Measurements from ENCODE around the gene BBC3. TPM values are rescaled to one million over a fixed set of nuclear protein-coding genes. Genes with fewer than 3 reads are reported as not detected.

Gene BBC3
- total RNA-seq, 1 experiment from 2014 or later = 49.5 TPM

GRCh38 chr19:47274891-47275761 lies 44.1 kb upstream of the BBC3 start:
- ATAC-seq (no peak), DNase-seq (ENCODE audit: low spot score) (peak; percentile 45)
- peaks cover 4% of the 10 kb centered on the region; the same call in 1 of the 2 replicates for H3K36me3 Mint-ChIP-seq
- H3K27me3 Mint-ChIP-seq (ENCODE audit: low read depth) = peaks cover 24% of the 10 kb centered on the region
- peak overlapping the region; percentile 71 for H3K4me3 Mint-ChIP-seq
- H3K27ac Mint-ChIP-seq = no peak overlapping the region
- peaks cover 16% of the 10 kb centered on the region for H3K4me1 Mint-ChIP-seq
- CTCF ChIA-PET = interaction anchor here (1.0 to 3.0 kb wide), 16 partner anchors 9 to 262 kb away, joined by 3 to 33 read pairs (median 7); partner anchors contain the start of genes CCDC9, DHX34, KPTN and ZC3H4
- POLR2A ChIA-PET = interaction anchor here (1.5 to 2.6 kb wide), 5 partner anchors 18 to 215 kb away, joined by 3 to 46 read pairs (median 7); partner anchors contain the start of genes CCDC9 and ZC3H4
- no peaks in the 10 kb centered on the region for H3K9me3 Mint-ChIP-seq
- TF ChIP-seq USF2 (CRISPR knock-in tag; IDR thresholded peaks at IDR 0.05) (no peak), ZNF396 (CRISPR knock-in tag; IDR thresholded peaks at IDR 0.05; ENCODE audit: borderline replicate concordance) (no peak), ZNF425 (CRISPR knock-in tag; conservative IDR thresholded peaks at IDR 0.05) (no peak), CREM (CRISPR knock-in tag; IDR thresholded peaks at IDR 0.05) (no peak), TP53 (CRISPR knock-in tag; IDR thresholded peaks at IDR 0.05) (no peak), NFATC4 (CRISPR knock-in tag; IDR thresholded peaks at IDR 0.05) (peak; percentile 55; the same call in 1 of the 2 replicates), MAX (CRISPR knock-in tag; IDR thresholded peaks at IDR 0.05) (no peak), ZNF532 (CRISPR knock-in tag; IDR thresholded peaks at IDR 0.05; ENCODE audit: borderline replicate concordance) (no peak), STAT6 (CRISPR knock-in tag; conservative IDR thresholded peaks at IDR 0.05; ENCODE audit: low read depth) (no peak), ZNF317 (CRISPR knock-in tag; IDR thresholded peaks at IDR 0.05; ENCODE audit: borderline replicate concordance, low read depth) (no peak), RELA (CRISPR knock-in tag; IDR thresholded peaks at IDR 0.05; ENCODE audit: borderline replicate concordance) (peak; percentile 59; the same call in 1 of the 2 replicates), ATF6 (CRISPR knock-in tag; IDR thresholded peaks at IDR 0.05) (no peak), ZSCAN18 (CRISPR knock-in tag; IDR thresholded peaks at IDR 0.05) (no peak), E2F1 (CRISPR knock-in tag; IDR thresholded peaks at IDR 0.05) (no peak), KAT7 (CRISPR knock-in tag; IDR thresholded peaks at IDR 0.05; ENCODE audit: borderline replicate concordance) (0 out of 2 replicates have a peak, but pooled peaks have one; percentile 32)

Measured in WTC11 (cell line).